A549 (cell line): ENCODE results near the gene ASPHD2. TPM values are rescaled to one million over a fixed set of nuclear protein-coding genes. Genes with fewer than 3 reads are reported as not detected.

Experiments used
- ATAC-seq, 2 experiments: fragments of 200-7000 bp in 1 of 2; fragments of >200 bp in 1 of 2; cut with Nextera tagmentation in 1 of 2; cut with Tn5 transposase in 1 of 2; 3 replicates each; pipeline versions ENCODE4 v1.8.0 to v1.9.1; 2018 to 2020; ENCODE audit warnings: mild to moderate bottlenecking in 1 of 2, moderate library complexity in 1 of 2
- CTCF ChIA-PET: fragments of 300-600 bp; sonication (Branson Sonifier 250); formaldehyde crosslinking; extraction: SDS; loops from one replicate; lab custom pipeline; 2021; ENCODE audit warnings: antibody characterized with exemption, inconsistent platforms; lab: Yijun Ruan, JAX
- POLR2A ChIA-PET: fragments of 350-600 bp; formaldehyde crosslinking; extraction: SDS; loops from one replicate; lab custom pipeline; 2021; ENCODE audit warnings: antibody characterized with exemption, inconsistent platforms; lab: Yijun Ruan, JAX
- DNase-seq, 2 experiments: peaks; one replicate each; pipeline versions ENCODE4 v3.0.0 to v3.0.0-alpha.2; 2011 to 2016; ENCODE audit warnings: low read depth in 1 of 2, low spot score in 1 of 2
- FAIRE-seq: peaks from 2 replicates; lab custom pipeline; 2011; peaks lifted over from hg19 to GRCh38; lab: Jason Lieb, UNC
- H3K27ac ChIP-seq, 2 experiments: fragments of >200 bp; sonication (Bioruptor Twin); formaldehyde crosslinking; 3 replicates each; pipeline ENCODE4 v1.5.1; 2016 to 2017
- H3K4me1 ChIP-seq: fragments of >200 bp; sonication (Bioruptor Twin); formaldehyde crosslinking; 3 replicates; pipeline ENCODE4 v1.6.1; 2016
- H3K4me2 ChIP-seq: fragments of >200 bp; sonication (Bioruptor Twin); formaldehyde crosslinking; 3 replicates; pipeline ENCODE4 v1.6.1; 2016
- H3K4me3 ChIP-seq: fragments of >200 bp; sonication (Bioruptor Twin); formaldehyde crosslinking; 3 replicates; pipeline ENCODE4 v1.5.1; 2016
- H3K9me3 ChIP-seq: fragments of >200 bp; sonication (Bioruptor Twin); formaldehyde crosslinking; 3 replicates; pipeline ENCODE4 v1.6.1; 2016
- CHD4 ChIP-seq: fragments of 200-600 bp; sonication (generic); IDR thresholded peaks from 2 replicates; pipeline ENCODE4 v1.6.1; 2016; ENCODE audit warnings: antibody characterized with exemption, mild to moderate bottlenecking, borderline replicate concordance
- EHMT2 ChIP-seq: fragments of 200-600 bp; sonication (generic); IDR thresholded peaks from 2 replicates; pipeline ENCODE4 v1.6.1; 2016; ENCODE audit warnings: antibody characterized with exemption, low read depth, mild to moderate bottlenecking, moderate library complexity
- FOSB ChIP-seq: fragments of 250-450 bp; sonication (Bioruptor Pico); IDR thresholded peaks from 2 replicates; pipeline ENCODE4 v1.5.0; 2020; ENCODE audit warnings: mild to moderate bottlenecking, moderate library complexity
- HDAC2 ChIP-seq: fragments of 200-600 bp; sonication (generic); IDR thresholded peaks from 2 replicates; pipeline ENCODE4 v1.6.1; 2016
- HEYL ChIP-seq: fragments of 250-450 bp; sonication (Bioruptor Pico); IDR thresholded peaks from 2 replicates; pipeline ENCODE4 v1.8.0; 2021; ENCODE audit warnings: mild to moderate bottlenecking, moderate library complexity
- JUN ChIP-seq, 2 experiments: fragments of >200 bp; sonication (Bioruptor Twin); formaldehyde crosslinking; IDR thresholded peaks; 2 replicates in 1 of 2; 3 replicates in 1 of 2; pipeline ENCODE4 v1.6.1; 2016 to 2017
- MAFK ChIP-seq: fragments of 450-650 bp; IDR thresholded peaks from 2 replicates; pipeline ENCODE4 v1.6.1; 2014; ENCODE audit not compliant: partially characterized antibody
- NPAS2 ChIP-seq: fragments of 250-450 bp; sonication (Bioruptor Pico); IDR thresholded peaks from 2 replicates; pipeline ENCODE4 v1.8.0; 2022; ENCODE audit warnings: mild to moderate bottlenecking, moderate library complexity, borderline replicate concordance
- POLR2AphosphoS2 ChIP-seq: conservative IDR thresholded peaks from 2 replicates; pipeline ENCODE4 v1.6.1; 2012; ENCODE audit warnings: low read length, improper control_type of control experiment, inconsistent platforms
- SMC3 ChIP-seq: fragments of >200 bp; sonication (Bioruptor Twin); formaldehyde crosslinking; IDR thresholded peaks from 3 replicates; pipeline ENCODE4 v1.6.1; 2018; ENCODE audit warnings: inconsistent platforms
- ZNF302 ChIP-seq: fragments of 250-450 bp; sonication (Bioruptor Pico); IDR thresholded peaks from 2 replicates; pipeline ENCODE4 v1.9.0; 2021; ENCODE audit warnings: inconsistent platforms, mild to moderate bottlenecking, moderate library complexity
- ZSCAN20 ChIP-seq: fragments of 250-450 bp; sonication (Bioruptor Pico); IDR thresholded peaks from 2 replicates; pipeline ENCODE4 v1.8.0; 2022; ENCODE audit warnings: mild to moderate bottlenecking, moderate library complexity
- WGBS: methylation state at CpG from one replicate; pipeline ENCODE4 v1.1.6; 2017; ENCODE audit errors: missing lambda C conversion rate; 5-methylcytosine and 5-hydroxymethylcytosine counted together
- polyA plus RNA-seq, 4 experiments: library from polyadenylated mRNA; depleted of rRNA in 3 of 4; stranded (reverse); fragments of >200 nt; fragmentation: RNase III in 1 of 4; extraction: RNeasy Plus Mini Kit Qiagen cat#74134 plus additional on column Dnase treatment in 1 of 4; gene quantifications; 2 replicates in 3 of 4; 3 replicates in 1 of 4; pipeline ENCODE4 v1.2.3, GENCODE V29; 2011 to 2017
- TF ChIP-seq, protein P1 (sequence below): fragments of 200-600 bp; sonication (generic); IDR thresholded peaks from 2 replicates; pipeline ENCODE4 v1.6.1; 2016; ENCODE audit warnings: antibody characterized with exemption, mild to moderate bottlenecking, moderate library complexity
- TF ChIP-seq, protein P2 (sequence below): fragments of 250-450 bp; sonication (Bioruptor Pico); IDR thresholded peaks from 2 replicates; pipeline ENCODE4 v1.5.0; 2020; ENCODE audit warnings: low read depth, mild to moderate bottlenecking, moderate library complexity
- TF ChIP-seq, protein P3 (sequence below): fragments of >200 bp; sonication (Bioruptor Twin); formaldehyde crosslinking; IDR thresholded peaks from 3 replicates; pipeline ENCODE4 v1.5.1; 2016
- TF ChIP-seq, protein P4 (sequence below): fragments of >200 bp; sonication (Bioruptor Twin); formaldehyde crosslinking; IDR thresholded peaks from 2 replicates; pipeline ENCODE4 v1.6.1; 2016

ASPHD2 gene
- polyA plus RNA-seq, 2 of the 4 experiments (the other 2 are of a cell fraction), result 0.84 to 1.3 TPM

DNA sequence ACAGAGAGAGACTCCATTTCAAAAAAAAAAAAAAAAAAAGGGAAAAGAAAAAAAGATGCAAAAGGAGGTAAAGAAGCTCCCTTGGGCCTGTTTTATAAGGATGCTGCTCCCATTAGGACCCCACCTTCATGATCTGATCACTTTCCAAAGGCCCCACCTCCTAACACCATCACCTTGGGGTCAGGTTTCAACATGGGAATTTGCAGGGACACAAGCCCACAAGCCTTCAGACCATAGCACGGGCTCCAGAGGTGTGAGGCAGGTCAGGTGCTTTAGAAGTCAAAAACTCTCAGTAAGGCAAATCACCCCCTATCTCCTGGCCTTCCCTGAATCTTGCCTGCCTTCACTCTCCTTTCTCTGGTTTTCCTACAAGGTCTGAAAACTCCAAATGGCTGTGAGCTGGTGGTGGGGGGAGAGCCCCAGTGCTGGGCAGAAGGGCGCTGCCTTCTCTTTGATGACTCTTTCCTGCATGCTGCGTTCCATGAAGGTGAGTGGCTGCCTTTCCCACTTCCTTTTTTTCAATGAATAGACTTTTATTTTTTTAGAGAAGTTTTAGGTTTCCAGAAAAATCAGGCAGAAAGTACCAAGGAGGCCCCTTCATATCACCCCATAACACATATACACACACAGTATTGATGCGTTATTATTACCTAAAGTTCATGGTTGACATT lies 13.2 kb downstream of the ASPHD2 start (continued):
- TF ChIP-seq, protein P1, sequence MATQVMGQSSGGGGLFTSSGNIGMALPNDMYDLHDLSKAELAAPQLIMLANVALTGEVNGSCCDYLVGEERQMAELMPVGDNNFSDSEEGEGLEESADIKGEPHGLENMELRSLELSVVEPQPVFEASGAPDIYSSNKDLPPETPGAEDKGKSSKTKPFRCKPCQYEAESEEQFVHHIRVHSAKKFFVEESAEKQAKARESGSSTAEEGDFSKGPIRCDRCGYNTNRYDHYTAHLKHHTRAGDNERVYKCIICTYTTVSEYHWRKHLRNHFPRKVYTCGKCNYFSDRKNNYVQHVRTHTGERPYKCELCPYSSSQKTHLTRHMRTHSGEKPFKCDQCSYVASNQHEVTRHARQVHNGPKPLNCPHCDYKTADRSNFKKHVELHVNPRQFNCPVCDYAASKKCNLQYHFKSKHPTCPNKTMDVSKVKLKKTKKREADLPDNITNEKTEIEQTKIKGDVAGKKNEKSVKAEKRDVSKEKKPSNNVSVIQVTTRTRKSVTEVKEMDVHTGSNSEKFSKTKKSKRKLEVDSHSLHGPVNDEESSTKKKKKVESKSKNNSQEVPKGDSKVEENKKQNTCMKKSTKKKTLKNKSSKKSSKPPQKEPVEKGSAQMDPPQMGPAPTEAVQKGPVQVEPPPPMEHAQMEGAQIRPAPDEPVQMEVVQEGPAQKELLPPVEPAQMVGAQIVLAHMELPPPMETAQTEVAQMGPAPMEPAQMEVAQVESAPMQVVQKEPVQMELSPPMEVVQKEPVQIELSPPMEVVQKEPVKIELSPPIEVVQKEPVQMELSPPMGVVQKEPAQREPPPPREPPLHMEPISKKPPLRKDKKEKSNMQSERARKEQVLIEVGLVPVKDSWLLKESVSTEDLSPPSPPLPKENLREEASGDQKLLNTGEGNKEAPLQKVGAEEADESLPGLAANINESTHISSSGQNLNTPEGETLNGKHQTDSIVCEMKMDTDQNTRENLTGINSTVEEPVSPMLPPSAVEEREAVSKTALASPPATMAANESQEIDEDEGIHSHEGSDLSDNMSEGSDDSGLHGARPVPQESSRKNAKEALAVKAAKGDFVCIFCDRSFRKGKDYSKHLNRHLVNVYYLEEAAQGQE, result no peak
- TF ChIP-seq SMC3 (no peak), HDAC2 (no peak), ZNF302 (CRISPR knock-in tag) (no peak), ZSCAN20 (CRISPR knock-in tag) (no peak), FOSB (no peak), NPAS2 (CRISPR knock-in tag) (no peak)
- TF ChIP-seq, protein P2, sequence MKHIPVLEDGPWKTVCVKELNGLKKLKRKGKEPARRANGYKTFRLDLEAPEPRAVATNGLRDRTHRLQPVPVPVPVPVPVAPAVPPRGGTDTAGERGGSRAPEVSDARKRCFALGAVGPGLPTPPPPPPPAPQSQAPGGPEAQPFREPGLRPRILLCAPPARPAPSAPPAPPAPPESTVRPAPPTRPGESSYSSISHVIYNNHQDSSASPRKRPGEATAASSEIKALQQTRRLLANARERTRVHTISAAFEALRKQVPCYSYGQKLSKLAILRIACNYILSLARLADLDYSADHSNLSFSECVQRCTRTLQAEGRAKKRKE (CRISPR knock-in tag), result no peak

DNA sequence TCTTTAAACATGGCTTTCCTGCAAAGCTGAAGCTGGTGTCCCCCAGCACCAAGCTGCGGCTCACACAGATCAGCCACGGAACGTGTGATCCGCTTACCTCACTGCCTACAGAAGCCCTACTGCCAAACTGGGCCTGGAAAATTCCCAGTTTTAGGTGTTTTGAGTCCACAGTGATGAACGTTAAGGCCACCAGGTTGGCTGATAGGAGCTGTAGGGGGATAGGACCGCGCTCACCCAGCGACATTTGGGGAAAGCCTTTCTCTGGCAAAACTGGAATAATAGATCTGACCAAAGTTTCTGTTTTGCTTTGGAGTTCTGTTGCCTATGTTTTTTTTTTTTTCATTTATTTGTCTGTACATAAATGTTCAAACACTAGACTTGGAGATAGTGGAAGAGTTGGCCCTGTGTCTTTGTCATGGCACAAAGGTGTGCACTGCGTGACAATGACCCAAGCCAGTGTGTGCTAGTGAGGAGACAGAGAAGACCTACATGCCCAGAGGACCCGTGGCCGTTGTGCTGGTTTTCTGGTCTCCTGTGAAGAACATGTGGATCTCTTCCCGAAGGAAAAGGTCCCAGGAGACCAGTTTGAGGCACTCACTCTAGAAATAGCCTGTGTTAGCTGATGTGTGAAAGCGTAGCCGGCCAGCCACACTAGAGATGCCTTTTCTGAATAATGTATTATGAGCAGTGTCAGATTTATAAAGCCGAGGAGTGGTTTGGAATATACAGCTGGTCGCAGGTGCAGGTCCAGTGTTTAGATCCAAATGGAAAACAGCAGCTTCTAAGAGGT lies 15.0 kb downstream of the ASPHD2 start:
- 92% methylated on average over 13 of the region's 16 CpGs for WGBS
- FAIRE-seq (no peak), DNase-seq (no peak), ATAC-seq (no peak)
- CTCF ChIA-PET, result interaction anchor here (0.6 to 1.2 kb wide), 3 partner anchors 46 to 1334 kb away, joined by 3 to 5 read pairs (median 4); no protein-coding TSS in a partner anchor
- Histone ChIP-seq H3K9me3 (no peaks in the 10 kb centered on the region), H3K4me3 (no peak overlapping the region), H3K27ac (no peak overlapping the region), H3K4me1 (no peaks in the 10 kb centered on the region), H3K4me2 (no peak overlapping the region)
- TF ChIP-seq MAFK (no peak), CHD4 (no peak), EHMT2 (no peak), JUN (IDR thresholded peaks at IDR 0.05) (no peak), POLR2AphosphoS2 (no peak), HEYL (CRISPR knock-in tag) (no peak), ZSCAN20 (CRISPR knock-in tag) (no peak)
- TF ChIP-seq, protein P3, sequence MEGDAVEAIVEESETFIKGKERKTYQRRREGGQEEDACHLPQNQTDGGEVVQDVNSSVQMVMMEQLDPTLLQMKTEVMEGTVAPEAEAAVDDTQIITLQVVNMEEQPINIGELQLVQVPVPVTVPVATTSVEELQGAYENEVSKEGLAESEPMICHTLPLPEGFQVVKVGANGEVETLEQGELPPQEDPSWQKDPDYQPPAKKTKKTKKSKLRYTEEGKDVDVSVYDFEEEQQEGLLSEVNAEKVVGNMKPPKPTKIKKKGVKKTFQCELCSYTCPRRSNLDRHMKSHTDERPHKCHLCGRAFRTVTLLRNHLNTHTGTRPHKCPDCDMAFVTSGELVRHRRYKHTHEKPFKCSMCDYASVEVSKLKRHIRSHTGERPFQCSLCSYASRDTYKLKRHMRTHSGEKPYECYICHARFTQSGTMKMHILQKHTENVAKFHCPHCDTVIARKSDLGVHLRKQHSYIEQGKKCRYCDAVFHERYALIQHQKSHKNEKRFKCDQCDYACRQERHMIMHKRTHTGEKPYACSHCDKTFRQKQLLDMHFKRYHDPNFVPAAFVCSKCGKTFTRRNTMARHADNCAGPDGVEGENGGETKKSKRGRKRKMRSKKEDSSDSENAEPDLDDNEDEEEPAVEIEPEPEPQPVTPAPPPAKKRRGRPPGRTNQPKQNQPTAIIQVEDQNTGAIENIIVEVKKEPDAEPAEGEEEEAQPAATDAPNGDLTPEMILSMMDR, result no peak
- TF ChIP-seq, protein P4, sequence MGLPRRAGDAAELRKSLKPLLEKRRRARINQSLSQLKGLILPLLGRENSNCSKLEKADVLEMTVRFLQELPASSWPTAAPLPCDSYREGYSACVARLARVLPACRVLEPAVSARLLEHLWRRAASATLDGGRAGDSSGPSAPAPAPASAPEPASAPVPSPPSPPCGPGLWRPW, result no peak
- POLR2A ChIA-PET, result no interaction called here
